Non-pigmented ciliary epithelial cell (primary cell): Measurements from ENCODE around the gene EXOC3.

Experiments
- DNase-seq: peaks from one replicate; pipeline ENCODE4 v3.0.0-alpha.2; 2010; ENCODE audit warnings: low read depth

The EXOC3 gene

GRCh38 chr5:439636-440035 is 3.3 kb upstream of the EXOC3 start:
- no peak for DNase-seq

GRCh38 chr5:440401-441201 is 2.4 kb upstream of the EXOC3 start:
- DNase-seq: no peak

- no peak for DNase-seq
Measured at GRCh38 chr5:441996-442334, 1.0 kb upstream of the EXOC3 start.

GRCh38 chr5:443239-444151 is 519 bp downstream of the EXOC3 start:
- no peak for DNase-seq

- DNase-seq: no peak
Measured at GRCh38 chr5:444226-444625, 1.2 kb downstream of the EXOC3 start.

- DNase-seq: no peak
Measured at GRCh38 chr5:445591-445990, 2.6 kb downstream of the EXOC3 start.

DNA sequence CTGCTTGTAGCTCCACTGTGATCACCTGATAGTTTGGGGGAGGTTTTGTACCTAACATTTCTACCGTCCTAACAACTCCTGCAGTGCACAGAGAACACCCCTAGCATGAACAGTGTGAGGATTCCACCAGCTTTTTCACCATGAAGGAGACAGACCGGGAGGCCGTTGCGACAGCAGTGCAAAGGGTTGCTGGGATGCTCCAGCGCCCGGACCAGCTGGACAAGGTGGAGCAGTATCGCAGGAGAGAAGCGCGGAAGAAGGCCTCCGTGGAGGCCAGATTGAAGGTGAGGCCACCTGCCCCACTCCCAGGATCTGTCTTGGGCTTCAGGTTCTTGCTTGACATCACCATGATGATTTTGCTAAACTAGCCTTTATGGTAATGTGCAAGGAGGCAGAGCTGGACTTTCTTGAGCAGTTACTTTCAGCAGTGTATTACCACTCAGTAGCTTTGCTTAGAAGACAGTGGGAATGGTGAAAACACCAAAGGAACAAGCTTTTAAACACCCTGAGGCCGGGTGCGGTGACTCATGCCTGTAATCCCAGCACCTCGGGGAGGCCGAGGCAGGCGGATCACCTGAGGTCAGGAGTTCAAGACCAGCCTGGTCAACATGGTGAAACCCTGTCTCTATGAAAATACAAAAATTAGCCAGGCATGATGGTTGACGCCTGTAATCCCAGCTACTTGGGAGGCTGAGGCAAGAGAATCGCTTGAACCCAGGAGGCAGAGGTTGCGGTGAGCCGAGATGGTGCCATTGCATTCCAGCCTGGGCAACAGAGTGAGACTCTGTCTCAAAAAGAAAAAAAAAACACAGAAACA is 3.3 kb downstream of the EXOC3 start:
- no peak for DNase-seq

DNA sequence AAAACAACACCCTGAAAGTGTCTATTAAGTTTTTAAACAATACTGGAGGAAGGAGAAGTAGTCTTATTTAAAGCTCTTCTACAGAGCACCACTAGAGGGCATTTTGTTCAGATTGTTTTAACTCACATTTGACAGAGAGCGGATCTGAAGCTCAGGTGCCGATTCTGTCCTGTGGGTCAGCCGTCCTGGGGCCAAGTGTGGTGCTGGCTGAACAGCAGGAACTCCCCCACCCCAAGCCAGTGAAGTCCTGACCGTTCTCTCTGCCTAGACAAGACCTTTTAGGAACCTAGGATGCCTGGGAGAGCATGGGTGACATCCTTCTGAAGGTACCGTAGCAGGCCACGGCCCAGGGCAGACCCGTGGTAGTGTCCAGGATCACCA is 3.9 kb downstream of the EXOC3 start:
- no peak for DNase-seq

GRCh38 chr5:447501-447900 is 4.5 kb downstream of the EXOC3 start:
- no peak for DNase-seq

GRCh38 chr5:448061-448765 is 5.2 kb downstream of the EXOC3 start:
- DNase-seq: no peak

DNA sequence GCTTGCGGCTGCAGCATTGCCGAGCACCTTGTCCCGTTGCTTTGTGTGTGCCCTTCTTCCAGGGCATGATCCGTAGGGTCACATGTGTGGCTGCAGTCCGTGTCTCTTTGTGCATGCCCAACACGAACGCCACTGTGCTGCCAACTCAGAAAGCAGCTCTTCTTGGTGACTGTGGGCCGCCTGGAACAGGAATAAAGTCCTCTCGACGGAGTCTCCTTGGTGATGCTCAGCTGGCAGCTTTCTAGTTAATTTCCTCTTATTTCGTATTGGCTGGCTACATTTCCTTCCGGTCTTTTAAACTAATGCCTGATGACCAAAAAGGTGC is 5.8 kb downstream of the EXOC3 start:
- no peak for DNase-seq

DNA sequence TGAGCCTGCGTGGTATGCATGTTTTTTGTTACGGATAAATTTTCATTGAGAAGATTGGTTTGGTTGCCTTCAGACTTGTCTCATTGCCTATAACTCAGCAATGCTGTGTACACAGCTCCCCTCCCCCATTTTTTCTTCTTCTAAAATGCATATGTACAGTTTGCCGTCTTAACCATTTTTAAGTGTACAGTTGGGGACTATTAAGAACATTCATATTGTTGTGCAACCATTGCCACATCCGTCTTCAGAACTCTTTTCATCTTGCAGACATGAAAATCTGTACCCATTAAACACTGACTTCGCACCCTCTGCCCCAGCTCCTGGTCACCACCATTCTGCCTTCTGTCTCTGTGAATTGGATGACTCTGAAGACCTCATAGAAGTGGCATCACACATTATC is 6.2 kb downstream of the EXOC3 start:
- no peak for DNase-seq

DNA sequence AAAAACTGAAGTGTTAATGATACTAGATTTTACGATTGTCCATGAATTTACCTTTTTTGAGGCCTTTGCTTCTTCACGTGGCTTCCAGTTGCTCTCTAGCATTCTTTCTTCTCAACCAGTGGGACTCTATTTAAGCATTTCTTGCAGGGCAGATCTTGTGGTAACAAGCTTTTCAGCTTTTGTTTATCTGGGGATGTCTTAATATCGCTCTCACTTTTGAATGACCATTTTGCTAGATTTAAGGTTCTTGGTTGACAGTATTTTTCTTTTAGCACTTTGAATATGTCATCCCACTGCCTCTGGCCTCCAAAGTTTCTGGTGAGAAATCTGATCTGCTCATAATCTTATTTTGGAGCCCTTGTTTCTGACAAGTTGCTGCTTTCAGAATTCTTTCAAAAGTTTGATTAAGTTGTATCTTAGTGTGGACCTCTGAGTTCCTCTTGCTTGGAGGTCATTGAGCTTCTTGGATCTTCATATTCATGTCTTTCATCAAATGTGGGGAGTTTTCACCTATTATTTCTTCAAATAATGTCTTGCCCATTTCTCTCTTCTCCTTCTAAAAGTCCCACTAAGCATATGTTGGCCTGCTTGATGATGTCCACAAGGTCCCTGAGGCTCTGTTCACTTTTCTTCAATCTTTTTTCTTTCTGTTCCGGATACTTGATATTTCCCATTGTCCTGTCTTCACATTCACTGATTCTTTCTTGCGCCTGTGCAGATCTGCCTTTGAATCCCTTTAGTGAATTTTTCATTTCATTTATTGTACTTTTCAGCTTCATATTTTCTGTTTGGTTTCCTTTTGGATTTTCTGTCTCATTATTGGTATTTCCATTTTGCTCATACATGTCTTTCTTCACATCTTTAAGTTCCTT is 8.8 kb downstream of the EXOC3 start:
- no peak for DNase-seq

GRCh38 chr5:452978-453710 is 10.2 kb downstream of the EXOC3 start:
- no peak for DNase-seq

DNA sequence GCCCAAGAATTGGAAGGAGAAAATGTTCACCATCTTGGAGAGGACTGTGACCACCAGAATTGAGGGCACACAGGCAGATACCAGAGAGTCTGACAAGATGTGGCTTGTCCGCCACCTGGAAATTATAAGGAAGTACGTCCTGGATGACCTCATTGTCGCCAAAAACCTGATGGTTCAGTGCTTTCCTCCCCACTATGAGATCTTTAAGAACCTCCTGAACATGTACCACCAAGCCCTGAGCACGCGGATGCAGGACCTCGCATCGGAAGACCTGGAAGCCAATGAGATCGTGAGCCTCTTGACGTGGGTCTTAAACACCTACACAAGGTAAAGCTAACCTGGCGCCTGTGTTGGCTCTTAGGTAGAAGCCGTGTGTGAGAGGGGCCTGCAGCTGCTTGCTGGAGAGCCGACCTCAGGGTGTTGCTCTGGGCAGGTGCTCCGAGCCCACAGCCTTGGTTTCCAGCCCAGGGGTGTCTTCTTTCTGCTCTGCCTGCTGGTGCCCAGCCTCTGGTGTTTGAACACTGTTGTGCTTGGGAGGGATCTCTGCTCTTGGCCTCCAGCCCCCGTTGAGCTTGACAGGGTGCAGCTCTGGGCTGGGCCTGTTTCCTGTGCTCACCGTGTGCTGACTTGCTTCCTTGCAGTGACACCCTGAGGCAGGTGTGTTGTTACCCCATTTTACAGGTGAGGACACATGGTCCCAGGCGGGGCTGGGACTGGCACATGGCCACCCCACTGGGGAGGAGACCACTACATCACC is 10.9 kb downstream of the EXOC3 start:
- DNase-seq: no peak

GRCh38 chr5:454936-455335 is 12.0 kb downstream of the EXOC3 start:
- no peak for DNase-seq

GRCh38 chr5:455806-456205 is 12.8 kb downstream of the EXOC3 start:
- no peak for DNase-seq

GRCh38 chr5:456351-457194 is 13.6 kb downstream of the EXOC3 start:
- no peak for DNase-seq
